ENCODE results near the gene APOB.

GRCh38 chr2:20985062-20985461 lies 58.8 kb downstream of the APOB start:
- no peak for TF ChIP-seq REST (IDR thresholded peaks at IDR 0.05; ENCODE audit: insufficient read depth in 1 of 2, low read depth in 2 of 2, low read length in 2 of 2)
- no peak for TF ChIP-seq FOXP2 (optimal IDR thresholded peaks at IDR 0.05; ENCODE audit: borderline replicate concordance, extremely low read depth, extremely low read length, insufficient read depth)
- no peak for TF ChIP-seq SIN3A (IDR thresholded peaks at IDR 0.05; ENCODE audit: borderline replicate concordance, insufficient read depth, low read length)
- no peak for TF ChIP-seq TAF1 (IDR thresholded peaks at IDR 0.05; ENCODE audit: borderline replicate concordance, insufficient read depth, low read length)
- TF ChIP-seq POLR2AphosphoS5 (IDR thresholded peaks at IDR 0.05; ENCODE audit: low read depth, low read length), result no peak
